Brain microvascular endothelial cell (primary cell): ENCODE results near the gene MSI2.

Experiments
- DNase-seq: peaks from one replicate; pipeline ENCODE4 v3.0.0-alpha.2; 2020
- H3K27ac ChIP-seq: fragments of 250-450 bp; sonication (Bioruptor Pico); 2 replicates; pipeline ENCODE4 v1.5.1; 2020; ENCODE audit warnings: mild to moderate bottlenecking, moderate library complexity
- H3K27me3 ChIP-seq: fragments of 250-450 bp; sonication (Bioruptor Pico); replicated peaks from 2 replicates; pipeline ENCODE4 v1.5.1; 2020; ENCODE audit warnings: mild to moderate bottlenecking
- H3K36me3 ChIP-seq: fragments of 250-450 bp; sonication (Bioruptor Pico); replicated peaks from 2 replicates; pipeline ENCODE4 v1.5.1; 2020; ENCODE audit warnings: mild to moderate bottlenecking
- H3K4me3 ChIP-seq: 2 replicates; pipeline ENCODE4 v1.5.1; 2011; ENCODE audit warnings: low read depth, mild to moderate bottlenecking, control low read depth, low read length, moderate library complexity
- in situ Hi-C: cut with HindIII; loops from 2 replicates; pipeline ENCODE4 v1.10.0; 2017; ENCODE audit warnings: low sequenced_read_pairs, low pct_ligation_motif_present
- TF ChIP-seq, protein P1 (sequence below): IDR thresholded peaks from 2 replicates; pipeline ENCODE4 v1.5.1; 2011; ENCODE audit warnings: low read depth, mild to moderate bottlenecking, moderate library complexity, low read length, control low read depth, inconsistent platforms; ENCODE audit errors: missing control alignments

MSI2 gene

DNA sequence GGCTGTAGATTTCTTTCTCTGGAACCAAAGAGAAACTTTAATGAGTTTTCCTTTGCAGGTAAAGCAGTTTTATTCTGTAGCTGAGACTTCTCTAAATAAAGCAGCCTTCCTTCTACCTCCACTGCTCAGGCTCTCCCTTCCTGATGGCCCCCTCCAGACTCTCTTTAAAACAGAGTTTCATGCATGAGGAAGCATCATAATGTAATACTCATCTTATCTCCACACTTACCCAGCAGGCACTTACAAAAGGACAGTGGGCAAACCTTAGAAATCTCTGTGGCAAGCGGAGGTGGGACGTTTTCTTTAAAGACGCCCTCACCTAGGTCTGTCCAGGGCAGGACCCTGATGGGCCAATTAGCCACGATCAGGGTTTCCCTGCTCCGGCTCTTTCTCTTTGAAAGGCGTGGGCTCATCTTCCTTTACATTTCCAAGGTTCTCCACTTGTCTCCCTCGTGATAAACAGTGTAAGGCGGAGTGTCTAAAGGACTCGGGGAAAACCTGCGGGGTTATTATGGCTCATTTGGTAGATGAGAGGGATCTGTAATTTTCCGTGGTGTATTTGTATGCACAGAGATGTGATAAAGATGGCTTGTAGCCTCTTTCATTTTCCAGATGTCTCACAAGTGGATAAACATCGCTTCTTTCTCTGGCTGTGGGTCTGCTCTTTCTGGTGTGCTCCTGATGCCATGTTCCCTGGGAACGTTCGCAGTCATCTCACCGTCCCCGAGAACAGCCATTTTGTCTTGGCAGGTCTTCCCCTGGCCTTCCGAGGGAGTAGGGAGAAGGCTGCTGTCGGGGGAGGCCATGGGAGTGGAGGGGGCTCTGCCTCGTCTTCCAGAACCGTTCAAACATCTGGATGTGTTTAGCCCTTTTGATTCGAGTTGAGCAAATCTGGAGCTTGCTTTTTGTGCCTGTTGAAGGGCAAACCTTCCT, 249.8 kb downstream of the MSI2 start:
- no peaks in the 10 kb centered on the region for H3K27me3 ChIP-seq
- H3K36me3 ChIP-seq = no peaks in the 10 kb centered on the region
- H3K27ac ChIP-seq = no peak overlapping the region
- H3K4me3 ChIP-seq = no peak overlapping the region
- in situ Hi-C loops = no loop called here
- TF ChIP-seq, protein P1, sequence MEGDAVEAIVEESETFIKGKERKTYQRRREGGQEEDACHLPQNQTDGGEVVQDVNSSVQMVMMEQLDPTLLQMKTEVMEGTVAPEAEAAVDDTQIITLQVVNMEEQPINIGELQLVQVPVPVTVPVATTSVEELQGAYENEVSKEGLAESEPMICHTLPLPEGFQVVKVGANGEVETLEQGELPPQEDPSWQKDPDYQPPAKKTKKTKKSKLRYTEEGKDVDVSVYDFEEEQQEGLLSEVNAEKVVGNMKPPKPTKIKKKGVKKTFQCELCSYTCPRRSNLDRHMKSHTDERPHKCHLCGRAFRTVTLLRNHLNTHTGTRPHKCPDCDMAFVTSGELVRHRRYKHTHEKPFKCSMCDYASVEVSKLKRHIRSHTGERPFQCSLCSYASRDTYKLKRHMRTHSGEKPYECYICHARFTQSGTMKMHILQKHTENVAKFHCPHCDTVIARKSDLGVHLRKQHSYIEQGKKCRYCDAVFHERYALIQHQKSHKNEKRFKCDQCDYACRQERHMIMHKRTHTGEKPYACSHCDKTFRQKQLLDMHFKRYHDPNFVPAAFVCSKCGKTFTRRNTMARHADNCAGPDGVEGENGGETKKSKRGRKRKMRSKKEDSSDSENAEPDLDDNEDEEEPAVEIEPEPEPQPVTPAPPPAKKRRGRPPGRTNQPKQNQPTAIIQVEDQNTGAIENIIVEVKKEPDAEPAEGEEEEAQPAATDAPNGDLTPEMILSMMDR = no peak
- DNase-seq = no peak

DNA sequence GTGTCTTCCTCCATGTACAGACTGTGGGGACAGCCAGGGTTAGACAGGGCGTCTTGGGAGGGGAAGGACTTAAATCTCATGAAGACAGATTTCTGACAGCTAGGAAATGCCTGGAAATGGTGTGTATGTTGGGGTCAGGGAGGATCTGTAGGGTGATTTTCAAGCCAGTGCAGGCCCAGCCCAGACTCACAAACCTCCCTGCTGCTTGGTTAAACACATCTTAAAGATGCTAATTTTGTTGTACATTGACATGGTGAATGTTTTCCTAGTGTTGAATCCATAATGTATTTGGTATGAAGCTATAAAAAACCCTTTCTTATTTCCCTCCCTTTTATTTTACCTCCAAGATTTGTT, 250.4 kb downstream of the MSI2 start:
- in situ Hi-C loops = no loop called here
- Histone ChIP-seq H3K36me3 (no peaks in the 10 kb centered on the region), H3K4me3 (no peak overlapping the region), H3K27ac (no peak overlapping the region), H3K27me3 (no peaks in the 10 kb centered on the region)
- no peak for DNase-seq
- TF ChIP-seq, protein P1 = no peak

DNA sequence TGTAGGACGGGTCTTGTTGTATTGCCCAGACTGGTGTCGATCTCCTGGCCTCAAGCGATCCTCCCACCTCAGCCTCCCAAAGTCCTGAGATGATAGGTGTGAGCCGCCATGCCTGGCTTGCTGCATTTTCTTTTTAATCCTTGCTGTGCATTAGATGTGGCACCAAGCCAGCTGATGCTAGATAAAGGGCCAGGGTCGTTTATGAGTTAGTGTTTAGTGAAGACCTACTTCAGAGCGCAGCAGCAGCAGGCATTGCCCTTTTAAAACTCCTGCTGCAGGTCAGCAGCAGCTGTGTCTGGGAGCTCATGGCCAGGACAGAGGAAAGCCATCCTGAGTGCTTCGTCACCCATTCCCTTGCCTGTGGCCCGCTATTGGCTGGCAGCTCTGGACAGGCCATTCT, 251.5 kb downstream of the MSI2 start:
- Histone ChIP-seq H3K27ac (no peak overlapping the region), H3K4me3 (no peak overlapping the region), H3K27me3 (no peaks in the 10 kb centered on the region), H3K36me3 (no peaks in the 10 kb centered on the region)
- no peak for DNase-seq
- TF ChIP-seq, protein P1 = no peak
- in situ Hi-C loops = no loop called here

DNA sequence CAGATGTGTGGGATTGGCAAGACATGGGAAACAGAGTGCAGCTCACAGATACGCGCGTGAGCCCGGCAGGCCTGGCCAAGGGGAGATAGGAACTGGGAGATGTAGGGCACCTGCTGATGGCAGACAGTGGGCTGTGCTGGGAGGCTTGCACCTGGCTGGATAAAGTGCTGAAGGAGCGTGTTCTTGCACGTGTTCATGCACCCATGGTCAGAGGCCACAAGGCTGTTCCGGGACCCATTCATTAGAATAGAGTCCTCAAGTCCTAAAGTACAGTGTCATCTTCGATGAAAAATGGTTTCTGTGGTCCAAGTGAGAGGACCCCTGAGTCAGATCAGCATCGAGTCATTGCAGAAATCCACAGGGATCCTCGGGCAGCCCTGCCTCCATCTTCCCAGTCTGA, 252.3 kb downstream of the MSI2 start:
- no peak for DNase-seq
- Histone ChIP-seq H3K4me3 (no peak overlapping the region), H3K27me3 (no peaks in the 10 kb centered on the region), H3K27ac (no peak overlapping the region), H3K36me3 (no peaks in the 10 kb centered on the region)
- in situ Hi-C loops = no loop called here
- TF ChIP-seq, protein P1 = no peak

DNA sequence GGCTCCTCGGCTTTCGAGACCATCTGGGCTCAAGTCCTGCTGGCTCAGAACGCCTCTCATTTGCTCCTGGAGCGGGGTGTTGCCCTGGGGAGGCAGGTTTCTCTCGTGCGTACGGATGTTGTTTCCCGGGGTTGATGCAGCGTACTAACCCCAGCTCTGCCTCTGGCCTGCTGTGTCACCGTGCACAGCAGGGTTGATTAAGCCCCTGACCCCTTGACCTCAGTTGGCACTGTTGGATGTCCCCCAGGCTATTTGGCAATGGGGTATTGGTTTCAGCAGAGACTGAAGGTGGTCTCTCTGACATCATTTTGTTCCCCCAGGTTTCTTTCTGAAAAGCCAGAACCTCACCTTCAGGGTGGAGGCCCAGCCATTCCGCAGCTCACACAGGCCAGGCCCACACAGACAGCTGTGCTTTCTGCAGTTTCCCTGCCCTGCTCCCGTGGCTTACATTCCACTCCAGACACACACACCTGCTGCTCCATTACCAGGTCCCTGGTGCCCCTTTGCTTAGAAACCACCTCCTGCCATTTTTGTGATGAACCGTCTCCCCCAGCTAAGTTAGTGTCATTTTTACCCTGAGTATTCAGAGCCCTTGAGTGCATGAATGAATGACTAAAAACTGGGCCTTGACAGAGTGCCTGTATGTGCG, 255.3 kb downstream of the MSI2 start:
- in situ Hi-C loops = no loop called here
- no peak for DNase-seq
- TF ChIP-seq, protein P1 = no peak
- H3K36me3 ChIP-seq = no peaks in the 10 kb centered on the region
- no peak overlapping the region for H3K4me3 ChIP-seq
- H3K27ac ChIP-seq = no peak overlapping the region
- no peaks in the 10 kb centered on the region for H3K27me3 ChIP-seq
